Gastrocnemius medialis (tissue), 4 donors: ENCODE results near the gene KCNQ2. TPM values are rescaled to one million over a fixed set of nuclear protein-coding genes. Genes with fewer than 3 reads are reported as not detected.

ENCODE experiments used
- ATAC-seq, 2 donors: fragments of 150-250 bp; one replicate each; pipeline ENCODE4 v1.9.1; 2016
- DNase-seq, 2 donors: peaks; one replicate each; pipeline ENCODE4 v3.0.0-alpha.2; 2019
- H3K27ac ChIP-seq, 4 donors: fragments of 200-600 bp; sonication (generic); 1 replicate in 1 of 4; 2 replicates in 3 of 4; pipeline ENCODE4 v1.5.1; 2016 to 2018; ENCODE audit warnings: mild to moderate bottlenecking in 2 of 4, moderate library complexity in 1 of 4
- H3K27me3 ChIP-seq, 3 donors: fragments of 200-600 bp; sonication (generic) in 2 of 3; 1 replicate in 1 of 3; 2 replicates in 2 of 3; pipeline versions ENCODE4 v1.5.1 to v1.6.0; 2016 to 2019; ENCODE audit warnings: mild to moderate bottlenecking in 1 of 3, moderate library complexity in 1 of 3
- H3K36me3 ChIP-seq, 2 donors: fragments of 200-600 bp; sonication (generic) in 1 of 2; one replicate each; pipeline ENCODE4 v1.5.1; 2017 to 2018
- H3K4me1 ChIP-seq, 2 donors: fragments of 200-600 bp; sonication (generic) in 1 of 2; one replicate each; pipeline ENCODE4 v1.5.1; 2016 to 2017; ENCODE audit warnings: mild to moderate bottlenecking in 2 of 2
- H3K4me3 ChIP-seq, 4 donors: fragments of 200-600 bp; sonication (generic) in 3 of 4; 1 replicate in 1 of 4; 2 replicates in 3 of 4; pipeline ENCODE4 v1.5.1; 2016 to 2019; ENCODE audit warnings: mild to moderate bottlenecking in 2 of 4
- H3K9me3 ChIP-seq, 3 donors: fragments of 200-600 bp; sonication (generic) in 2 of 3; 1 replicate in 1 of 3; 2 replicates in 2 of 3; pipeline ENCODE4 v1.5.1; 2016 to 2019
- CTCF ChIP-seq, 5 experiments: fragments of 450-650 bp in 3 of 5; fragments of 200-600 bp in 2 of 5; sonication (generic) in 2 of 5; IDR thresholded peaks in 4 of 5; conservative IDR thresholded peaks in 1 of 5; 1 replicate in 4 of 5; 2 replicates in 1 of 5; pipeline ENCODE4 v1.5.1; 2016 to 2019; ENCODE audit warnings: antibody characterized with exemption in 5 of 5, mild to moderate bottlenecking in 3 of 5, moderate library complexity in 3 of 5
- POLR2A ChIP-seq, 2 donors: fragments of 450-650 bp; IDR thresholded peaks; one replicate each; pipeline ENCODE4 v1.6.1; 2017; ENCODE audit warnings: antibody characterized with exemption in 2 of 2, mild to moderate bottlenecking in 2 of 2, moderate library complexity in 2 of 2
- in situ Hi-C, 4 donors: fragments of 200-750 bp; cut with MboI; loops; one replicate each; pipeline versions ENCODE4 v1.15.0 to v1.8.0; 2017; ENCODE audit warnings: low sequenced_read_pairs in 4 of 4
- intact Hi-C: fragments of 100-400 bp; cut with DNase I; formaldehyde crosslinking; loops from one replicate; pipeline ENCODE4 v1.15.1; 2023; ENCODE audit warnings: low total_unique reads
- total RNA-seq, 4 donors: library from RNA; depleted of rRNA; stranded (reverse); fragments of >200 nt; gene quantifications; one replicate each; pipeline versions ENCODE4 v1.1.0 to v1.2.3, GENCODE V29; 2016

KCNQ2 gene
- total RNA-seq, 4 donors from 2014 or later, result not detected

- Histone ChIP-seq H3K4me3 (no peak overlapping the region), H3K4me1 (no peaks in the 10 kb centered on the region), H3K27me3 (peaks cover 54 to 82% (median 75%) of the 10 kb centered on the region in 3 donors), H3K9me3 (no peaks in the 10 kb centered on the region), H3K36me3 (no peaks in the 10 kb centered on the region), H3K27ac (no peak overlapping the region)
- TF ChIP-seq POLR2A (IDR thresholded peaks at IDR 0.05) (no peak), CTCF (IDR thresholded peaks at IDR 0.05 in 4 of 5, conservative IDR thresholded peaks at IDR 0.05 in 1 of 5) (no peak)
- intact Hi-C loops, result no loop called here
- DNase-seq (no peak), ATAC-seq (no peak)
- in situ Hi-C loops, result no loop called here
Measured at GRCh38 chr20:63454731-63455567, 17.5 kb downstream of the KCNQ2 start.

DNA sequence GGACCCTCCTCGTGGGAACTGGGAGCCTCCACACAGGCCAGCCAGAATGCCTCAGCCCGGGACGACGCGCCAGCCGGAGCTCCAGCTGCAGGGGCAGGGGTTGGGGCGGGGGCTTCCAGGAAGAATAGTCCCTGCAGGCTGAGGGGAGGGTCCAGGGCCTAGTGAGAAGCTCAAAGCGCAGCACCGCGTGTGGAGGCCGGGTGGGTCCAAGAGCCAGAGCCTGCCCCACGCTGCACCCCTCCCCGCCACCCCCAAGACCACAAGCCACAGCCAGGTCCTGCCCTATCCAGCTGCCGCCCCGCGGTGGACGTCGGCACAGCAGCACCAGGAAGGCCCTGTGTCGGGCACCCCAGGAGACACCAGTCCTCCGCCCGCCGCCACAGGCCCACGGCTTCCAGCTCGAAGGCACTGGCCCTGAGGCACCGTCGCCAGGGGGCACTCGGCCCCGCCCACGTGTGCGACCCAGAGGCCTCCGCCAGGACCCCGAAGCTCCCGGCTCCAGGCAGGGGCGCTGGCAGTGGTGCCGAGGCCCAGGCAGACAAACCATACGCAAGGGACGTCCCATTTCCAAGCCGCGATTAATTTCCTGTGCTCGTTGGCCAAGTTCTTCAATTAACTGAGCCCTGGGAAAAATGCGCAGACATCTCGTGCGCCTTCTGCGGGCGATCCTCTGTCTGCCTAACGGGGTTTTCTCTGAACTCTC is 19.5 kb downstream of the KCNQ2 start:
- no peak for ATAC-seq
- Histone ChIP-seq H3K27me3 (peaks cover 62 to 88% (median 79%) of the 10 kb centered on the region in 3 donors), H3K27ac (no peak overlapping the region), H3K9me3 (no peaks in the 10 kb centered on the region), H3K4me3 (no peak overlapping the region), H3K36me3 (no peaks in the 10 kb centered on the region), H3K4me1 (no peaks in the 10 kb centered on the region)
- intact Hi-C loops (no loop called here), in situ Hi-C loops (no loop called here)
- TF ChIP-seq POLR2A (IDR thresholded peaks at IDR 0.05) (no peak), CTCF (IDR thresholded peaks at IDR 0.05 in 4 of 5, conservative IDR thresholded peaks at IDR 0.05 in 1 of 5) (peak in 3 of 5 experiments; percentile 13 to 43 (median 28))
- DNase-seq, result no peak

GRCh38 chr20:63452341-63452740 is 20.1 kb downstream of the KCNQ2 start:
- H3K27ac ChIP-seq, result no peak overlapping the region
- H3K4me1 ChIP-seq, result no peaks in the 10 kb centered on the region
- no peak for TF ChIP-seq CTCF (IDR thresholded peaks at IDR 0.05 in 4 of 5, conservative IDR thresholded peaks at IDR 0.05 in 1 of 5)
- TF ChIP-seq POLR2A (IDR thresholded peaks at IDR 0.05), result no peak
- H3K27me3 ChIP-seq, result peaks cover 67 to 86% (median 82%) of the 10 kb centered on the region in 3 donors
- no peak overlapping the region for H3K4me3 ChIP-seq
- intact Hi-C loops, result no loop called here
- in situ Hi-C loops, result no loop called here
- ATAC-seq (no peak), DNase-seq (no peak)
- no peaks in the 10 kb centered on the region for H3K9me3 ChIP-seq
- H3K36me3 ChIP-seq, result no peaks in the 10 kb centered on the region

DNA sequence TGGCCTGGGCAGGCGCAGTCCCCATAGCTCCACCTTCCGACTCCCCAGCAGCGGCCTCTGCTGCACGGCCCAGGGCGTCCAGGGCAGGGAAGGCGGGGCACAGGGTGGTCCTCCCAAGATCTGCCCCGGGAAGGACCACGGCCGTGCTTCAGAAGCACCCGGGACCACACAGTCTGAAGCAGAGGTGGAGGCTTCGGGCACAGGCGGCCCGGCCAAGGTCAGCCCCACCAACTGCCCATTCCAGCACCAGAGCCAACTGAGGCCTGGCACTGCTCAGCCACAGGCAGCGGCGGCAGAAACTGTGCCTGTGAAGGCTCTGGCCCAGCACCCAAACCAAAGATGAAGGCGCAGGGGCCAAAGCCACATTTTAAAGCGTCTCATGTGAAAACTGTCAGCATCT is 20.6 kb downstream of the KCNQ2 start:
- Histone ChIP-seq H3K27ac (no peak overlapping the region), H3K9me3 (no peaks in the 10 kb centered on the region), H3K4me3 (no peak overlapping the region), H3K36me3 (no peaks in the 10 kb centered on the region), H3K27me3 (peaks cover 72 to 82% (median 82%) of the 10 kb centered on the region in 3 donors), H3K4me1 (no peaks in the 10 kb centered on the region)
- ATAC-seq (no peak), DNase-seq (no peak)
- intact Hi-C loops, result no loop called here
- no peak for TF ChIP-seq POLR2A (IDR thresholded peaks at IDR 0.05)
- no peak for TF ChIP-seq CTCF (IDR thresholded peaks at IDR 0.05 in 4 of 5, conservative IDR thresholded peaks at IDR 0.05 in 1 of 5)
- in situ Hi-C loops, result no loop called here
